T-cell (primary cell): ENCODE results near the gene PROM2. TPM values are rescaled to one million over a fixed set of nuclear protein-coding genes. Genes with fewer than 3 reads are reported as not detected.

ENCODE experiments used
- ATAC-seq, 4 experiments: fragments of 200-7000 bp in 3 of 4; fragments of 150-1000 bp in 1 of 4; cut with Tn5 transposase; replicated peaks in 1 of 4; 1 replicate in 3 of 4; 2 replicates in 1 of 4; pipeline ENCODE4 v1.10.0; 2021; ENCODE audit warnings: moderate library complexity in 3 of 4, mild to moderate bottlenecking in 2 of 4, moderate number of reproducible peaks in 1 of 4
- CTCF ChIA-PET, 2 donors: fragments of 300-600 bp; sonication (Branson Sonifier 250); formaldehyde crosslinking; loops; one replicate each; lab custom pipeline; 2022; ENCODE audit warnings: antibody characterized with exemption in 2 of 2; lab: Charles Lee
- POLR2A ChIA-PET, 2 donors: fragments of 300-600 bp; sonication (Branson Sonifier 250); formaldehyde crosslinking; loops; one replicate each; lab custom pipeline; 2022; ENCODE audit warnings: antibody characterized with exemption in 2 of 2; lab: Charles Lee
- DNase-seq, 35 experiments: peaks; one replicate each; pipeline versions ENCODE4 v3.0.0 to v3.0.0-alpha.2; 2013 to 2023
- H3K27ac ChIP-seq: one replicate; pipeline ENCODE4 v1.5.1; 2013; ENCODE audit warnings: low read length
- H3K27me3 ChIP-seq, 2 experiments: replicated peaks in 1 of 2; 1 replicate in 1 of 2; 2 replicates in 1 of 2; pipeline versions ENCODE4 v1.6.1 to v1.7.0; 2013; ENCODE audit warnings: low read length in 1 of 2, mixed read lengths in 1 of 2; ENCODE audit not compliant: control insufficient read depth in 2 of 2, insufficient read depth in 2 of 2; ENCODE audit errors: extremely low read depth in 1 of 2
- H3K36me3 ChIP-seq, 2 donors: 1 replicate in 1 of 2; 2 replicates in 1 of 2; pipeline versions ENCODE4 v1.6.1 to v1.7.0; 2013; ENCODE audit warnings: low read length in 1 of 2; ENCODE audit not compliant: control insufficient read depth in 2 of 2, insufficient read depth in 1 of 2; ENCODE audit errors: extremely low read depth in 1 of 2
- H3K4me1 ChIP-seq, 2 experiments: 1 replicate in 1 of 2; 2 replicates in 1 of 2; pipeline versions ENCODE4 v1.6.1 to v1.7.0; 2013; ENCODE audit warnings: low read length in 2 of 2, mixed read lengths in 1 of 2; ENCODE audit not compliant: insufficient read depth in 2 of 2, control insufficient read depth in 1 of 2; ENCODE audit errors: extremely low read depth in 1 of 2
- H3K4me3 ChIP-seq, 2 donors: 1 replicate in 1 of 2; 2 replicates in 1 of 2; pipeline versions ENCODE4 v1.5.1 to v1.7.0; 2013; ENCODE audit warnings: mild to moderate bottlenecking in 2 of 2, low read length in 1 of 2, moderate library complexity in 1 of 2; ENCODE audit not compliant: control insufficient read depth in 1 of 2; ENCODE audit errors: extremely low read depth in 1 of 2
- H3K9me3 ChIP-seq: 2 replicates; pipeline ENCODE4 v1.7.0; 2013
- H3K27ac Mint-ChIP-seq, 2 donors: one replicate each; pipeline ENCODE4 v1.8.0; 2020 to 2021; ENCODE audit warnings: mild to moderate bottlenecking in 2 of 2, mixed read lengths in 2 of 2
- H3K27me3 Mint-ChIP-seq, 2 donors: one replicate each; pipeline ENCODE4 v1.8.0; 2021 to 2022; ENCODE audit warnings: mixed read lengths in 2 of 2
- H3K36me3 Mint-ChIP-seq: one replicate; pipeline ENCODE4 v1.8.0; 2021; ENCODE audit warnings: mixed read lengths
- H3K4me1 Mint-ChIP-seq, 3 donors: one replicate each; pipeline ENCODE4 v1.8.0; 2020 to 2022; ENCODE audit warnings: mixed read lengths in 3 of 3, mild to moderate bottlenecking in 1 of 3
- H3K4me3 Mint-ChIP-seq, 3 donors: one replicate each; pipeline ENCODE4 v1.8.0; 2020 to 2022; ENCODE audit warnings: mild to moderate bottlenecking in 3 of 3, mixed read lengths in 3 of 3, moderate library complexity in 3 of 3
- H3K9me3 Mint-ChIP-seq, 3 donors: one replicate each; pipeline ENCODE4 v1.8.0; 2020 to 2022; ENCODE audit warnings: mixed read lengths in 3 of 3
- WGBS: methylation state at CpG from one replicate; pipeline ENCODE4 v1.1.5; 2013; ENCODE audit warnings: missing lambda C conversion rate; ENCODE audit not compliant: insufficient coverage; 5-methylcytosine and 5-hydroxymethylcytosine counted together
- total RNA-seq, 35 experiments: library from RNA in 6 of 35; stranded (reverse) in 6 of 35; fragments of 120-200 nt in 1 of 35; gene quantifications; one replicate each; pipeline versions ENCODE4 v1.2.1 to v1.2.4 and lab custom pipeline; 2013 to 2026

The PROM2 gene
- total RNA-seq, 5 donors from 2014 or later (not counting 1 experiment from before 2014, with no cell fraction given): 0.30 to 2.1 (median 0.40) TPM

DNA sequence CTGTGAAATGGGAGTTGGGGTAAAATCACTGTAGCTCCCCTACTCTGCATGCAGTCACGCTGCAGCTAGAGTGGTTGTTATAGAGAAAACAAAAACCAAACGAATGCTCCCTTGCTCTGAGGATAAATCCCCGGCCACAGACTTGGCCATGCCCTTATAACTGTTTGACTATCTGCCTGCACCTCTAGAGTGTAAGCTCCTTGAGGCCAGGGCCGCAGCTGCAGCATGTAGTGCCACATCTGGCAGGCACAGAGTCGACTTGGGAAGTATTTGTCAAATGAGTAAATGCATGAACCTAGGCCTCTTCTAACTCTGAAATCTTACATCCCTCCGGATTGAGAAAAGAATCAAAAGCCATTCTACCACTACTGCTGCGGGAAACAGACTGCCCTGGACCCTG lies 58.8 kb downstream of the PROM2 start:
- CTCF ChIA-PET: no interaction called here

DNA sequence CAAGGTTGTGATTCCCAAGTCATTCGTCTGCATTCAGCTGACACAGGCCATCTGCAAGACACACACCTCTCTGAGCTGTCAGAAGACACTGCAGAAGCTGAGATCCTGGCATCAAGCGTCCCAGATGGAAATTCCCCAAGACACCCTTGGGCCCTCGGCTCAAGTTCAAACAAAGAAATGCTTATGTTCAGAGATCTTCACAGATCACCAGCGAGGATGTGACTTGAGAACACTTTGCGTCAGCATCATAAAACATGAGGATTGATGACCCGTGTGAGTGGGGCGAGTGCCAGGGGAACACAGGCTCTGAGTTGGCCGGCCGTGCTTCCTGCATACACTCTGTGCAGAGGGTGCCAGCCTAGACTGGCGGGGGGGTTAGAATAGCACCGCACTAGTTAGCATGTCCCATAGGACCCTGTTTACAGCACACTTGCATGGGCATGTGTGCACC lies 59.7 kb downstream of the PROM2 start:
- ChIA-PET CTCF (no interaction called here), POLR2A (no interaction called here)
- H3K36me3 ChIP-seq: no peaks in the 10 kb centered on the region
- no peak for ATAC-seq
- H3K27me3 ChIP-seq: peaks cover 0 to 20% of the 10 kb centered on the region in 2 experiments
- WGBS: 89% methylated on average over 10 of the region's 11 CpGs
- H3K27ac ChIP-seq: no peak overlapping the region
- no peaks in the 10 kb centered on the region for H3K9me3 ChIP-seq
- Mint-ChIP-seq H3K9me3 (no peaks in the 10 kb centered on the region), H3K27ac (no peak overlapping the region), H3K4me3 (no peak overlapping the region), H3K27me3 (peaks cover 0 to 1% of the 10 kb centered on the region in 2 donors), H3K4me1 (no peaks in the 10 kb centered on the region), H3K36me3 (no peaks in the 10 kb centered on the region)
- no peak for DNase-seq
- no peaks in the 10 kb centered on the region for H3K4me1 ChIP-seq
- H3K4me3 ChIP-seq: no peak overlapping the region

More for the DNA sequence above, 58.8 kb downstream of the PROM2 start:
- POLR2A ChIA-PET: no interaction called here
- Histone ChIP-seq H3K27me3 (peaks cover 0 to 19% of the 10 kb centered on the region in 2 experiments), H3K27ac (no peak overlapping the region), H3K4me3 (no peak overlapping the region), H3K4me1 (no peaks in the 10 kb centered on the region), H3K9me3 (no peaks in the 10 kb centered on the region), H3K36me3 (no peaks in the 10 kb centered on the region)
- Mint-ChIP-seq H3K27me3 (peaks cover 0 to 1% of the 10 kb centered on the region in 2 donors), H3K27ac (no peak overlapping the region), H3K9me3 (no peaks in the 10 kb centered on the region), H3K4me3 (no peak overlapping the region), H3K4me1 (no peaks in the 10 kb centered on the region), H3K36me3 (no peaks in the 10 kb centered on the region)
- 86% methylated on average over 3 of the region's 7 CpGs for WGBS
- DNase-seq (no peak), ATAC-seq (no peak)

GRCh38 chr2:95334916-95335641 lies 60.8 kb downstream of the PROM2 start:
- H3K4me3 Mint-ChIP-seq: no peak overlapping the region
- H3K9me3 Mint-ChIP-seq: no peaks in the 10 kb centered on the region
- H3K4me1 Mint-ChIP-seq: no peaks in the 10 kb centered on the region
- Histone ChIP-seq H3K27me3 (peaks cover 0 to 15% of the 10 kb centered on the region in 2 experiments), H3K4me3 (no peak overlapping the region), H3K36me3 (no peaks in the 10 kb centered on the region), H3K4me1 (no peaks in the 10 kb centered on the region), H3K27ac (no peak overlapping the region), H3K9me3 (no peaks in the 10 kb centered on the region)
- no peak overlapping the region for H3K27ac Mint-ChIP-seq
- no peaks in the 10 kb centered on the region for H3K36me3 Mint-ChIP-seq
- ATAC-seq (no peak), DNase-seq (no peak)
- peaks cover 3 to 4% of the 10 kb centered on the region in 2 donors for H3K27me3 Mint-ChIP-seq
- ChIA-PET POLR2A (no interaction called here), CTCF (no interaction called here)
- WGBS: 100% methylated on average over 1 of the region's 1 CpG

DNA sequence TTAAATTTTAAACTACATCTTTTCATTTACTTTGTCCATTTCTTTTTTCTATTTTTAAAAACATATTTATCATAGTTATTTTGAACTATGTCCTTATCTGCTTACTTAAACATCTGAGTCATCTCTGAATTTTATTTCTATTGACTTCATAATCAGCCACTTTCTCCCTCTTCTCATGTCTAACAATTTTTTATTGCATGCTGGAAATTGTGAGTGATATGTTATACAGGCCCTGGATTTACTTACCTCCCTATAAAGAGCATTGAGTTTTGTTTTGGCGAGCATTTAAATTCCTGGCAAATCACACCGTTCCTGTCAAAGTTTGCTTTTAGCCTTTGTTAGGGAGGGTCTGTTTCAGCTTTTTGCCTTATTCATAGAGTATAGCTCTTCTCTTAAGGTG lies 62.2 kb downstream of the PROM2 start:
- Mint-ChIP-seq H3K27ac (no peak overlapping the region), H3K36me3 (no peaks in the 10 kb centered on the region), H3K4me3 (no peak overlapping the region), H3K27me3 (peaks cover 5 to 9% of the 10 kb centered on the region in 2 donors), H3K4me1 (no peaks in the 10 kb centered on the region), H3K9me3 (no peaks in the 10 kb centered on the region)
- H3K4me1 ChIP-seq: no peaks in the 10 kb centered on the region
- ChIA-PET CTCF (no interaction called here), POLR2A (no interaction called here)
- no peaks in the 10 kb centered on the region for H3K36me3 ChIP-seq
- H3K27me3 ChIP-seq: peaks cover 0 to 20% of the 10 kb centered on the region in 2 experiments
- no peak overlapping the region for H3K27ac ChIP-seq
- WGBS: no CpG with 5 or more reads among the region's 2 CpGs
- no peak for ATAC-seq
- no peak for DNase-seq
- no peak overlapping the region for H3K4me3 ChIP-seq
- no peaks in the 10 kb centered on the region for H3K9me3 ChIP-seq

DNA sequence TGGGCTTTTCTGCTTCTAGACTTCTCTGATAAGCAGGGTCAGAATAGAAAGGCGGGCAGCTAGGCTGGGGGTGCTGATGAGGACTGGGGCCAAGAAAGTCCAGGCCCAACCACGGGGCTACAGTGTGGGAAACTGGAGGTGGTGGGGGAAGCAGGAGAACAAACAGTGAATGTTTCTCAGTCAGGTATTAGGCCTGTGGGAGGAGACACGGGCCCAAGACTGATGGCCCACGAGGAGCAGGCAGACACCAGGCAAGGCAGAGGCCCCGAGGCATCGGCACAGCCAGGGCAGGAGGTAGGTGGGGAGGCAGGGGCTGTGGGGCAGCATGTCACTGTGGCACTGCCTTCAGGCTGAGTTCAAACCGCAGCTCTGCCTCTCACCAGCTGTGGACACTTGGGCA lies 63.6 kb downstream of the PROM2 start:
- H3K9me3 ChIP-seq: no peaks in the 10 kb centered on the region
- ChIA-PET POLR2A (no interaction called here), CTCF (no interaction called here)
- Mint-ChIP-seq H3K27ac (no peak overlapping the region), H3K36me3 (no peaks in the 10 kb centered on the region), H3K4me3 (no peak overlapping the region), H3K4me1 (no peaks in the 10 kb centered on the region), H3K27me3 (peaks cover 15 to 18% of the 10 kb centered on the region in 2 donors), H3K9me3 (no peaks in the 10 kb centered on the region)
- no peak overlapping the region for H3K4me3 ChIP-seq
- ATAC-seq (no peak), DNase-seq (no peak)
- no peak overlapping the region for H3K27ac ChIP-seq
- H3K27me3 ChIP-seq: peaks cover 2 to 20% of the 10 kb centered on the region in 2 experiments
- 69% methylated on average over 6 of the region's 7 CpGs for WGBS
- no peaks in the 10 kb centered on the region for H3K36me3 ChIP-seq
- H3K4me1 ChIP-seq: no peaks in the 10 kb centered on the region

Other genes with a start within 250 kb of the PROM2 start
- 100 to 1,000 TPM; 129 to 179 (median 150) TPM for gene MAL, start 248.7 kb upstream of the PROM2 start, total RNA-seq
- 10 to 100 TPM; 32.3 to 58.3 (median 57.0) TPM for gene MRPS5, start 152.6 kb upstream of the PROM2 start, total RNA-seq
- 10 to 100 TPM; 11.8 to 29.2 (median 25.5) TPM for gene ZNF514, start 114.6 kb upstream of the PROM2 start, total RNA-seq
- 1 to 10 TPM; 1.8 to 8.2 (median 7.5) TPM for gene ZNF2, start 108.6 kb upstream of the PROM2 start, total RNA-seq
- gene ZNF892, start 66.9 kb upstream of the PROM2 start, total RNA-seq: 1 to 10 TPM; 2.7 to 6.0 (median 4.1) TPM
- not detected for gene KCNIP3, start 22.9 kb downstream of the PROM2 start, total RNA-seq
- gene FAHD2A, start 128.3 kb downstream of the PROM2 start, total RNA-seq: 10 to 100 TPM; 26.4 to 34.9 (median 28.7) TPM
- gene TRIM43B, start 210.3 kb downstream of the PROM2 start, total RNA-seq: not detected